Measurements from ENCODE around the gene ACSM3. TPM values are rescaled to one million over a fixed set of nuclear protein-coding genes. Genes with fewer than 3 reads are reported as not detected.
"Not testable (repeated sequence)": the region's sequence is repeated elsewhere in the genome, so short reads cannot be mapped to it uniquely, and the experiment has no call there.

Gene ACSM3
- total and polyA plus RNA-seq, 2 donors (not counting 3 experiments of a cell fraction or from before 2014, with no cell fraction given) = 23.7 to 37.3 TPM

- no peak for FAIRE-seq
Observed at GRCh38 chr16:20762404-20763123, 1.2 kb upstream of the ACSM3 start.

DNA sequence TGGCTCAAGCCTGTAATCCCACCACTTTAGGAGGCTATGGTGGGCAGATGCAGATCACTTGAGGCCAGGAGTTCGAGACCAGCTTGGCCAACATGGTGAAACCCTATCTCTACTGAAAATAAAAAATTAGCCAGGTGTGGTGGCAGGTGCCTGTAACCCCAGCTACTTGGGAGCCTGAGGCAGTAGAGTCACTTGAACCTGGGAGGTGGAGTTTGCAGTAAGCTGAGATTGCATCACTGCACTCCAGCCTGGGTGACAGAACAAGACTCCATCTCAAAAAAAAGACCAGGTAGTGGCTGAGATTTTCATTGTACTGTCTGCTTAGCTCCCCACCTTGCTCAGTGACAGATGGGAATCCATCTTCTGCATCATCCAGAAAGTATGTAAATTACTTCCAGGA, 634 bp downstream of the ACSM3 start:
- DNase-seq (ENCODE audit: low read depth, low spot score); H3K27me3 ChIP-seq (ENCODE audit: control insufficient read depth in 2 of 2, insufficient read depth in 2 of 2, low read length in 2 of 2); dilution Hi-C loops (cut with MboI; ENCODE audit: extremely low pct_ligation_motif_present, low sequenced_read_pairs); H3K79me2 ChIP-seq (ENCODE audit: control insufficient read depth, insufficient read depth, low read length); intact Hi-C loops (cut with micrococcal nuclease); H2AFZ ChIP-seq (ENCODE audit: low read depth, low read length); POLR2A ChIA-PET; BruUV-seq (replicated peaks); H3K4me3 ChIP-seq (replicated peaks in 1 of 3; ENCODE audit: insufficient read depth in 1 of 3, low read depth in 1 of 3, low read length in 3 of 3); H3K4me1 ChIP-seq (ENCODE audit: control insufficient read depth, extremely low read depth, insufficient read depth, low read length); H3K9ac ChIP-seq (replicated peaks; ENCODE audit: extremely low read depth, insufficient read depth, low read length); H4K20me1 ChIP-seq (replicated peaks; ENCODE audit: control insufficient read depth, extremely low read depth, insufficient read depth, low read length); H3K27ac ChIP-seq (ENCODE audit: insufficient read depth, low read depth, low read length); H3K36me3 ChIP-seq (ENCODE audit: control insufficient read depth in 2 of 2, extremely low read depth in 1 of 2, insufficient read depth in 2 of 2, low read length in 2 of 2); H3K9me3 ChIP-seq (replicated peaks; ENCODE audit: control insufficient read depth, insufficient read depth, low read length); FAIRE-seq; H3K4me2 ChIP-seq (ENCODE audit: insufficient read depth, low read length); H3K9me1 ChIP-seq (replicated peaks; ENCODE audit: control insufficient read depth, extremely low read depth, insufficient read depth, low read length): not testable (repeated sequence)
- CTCF ChIA-PET = interaction anchor here (3.2 kb wide), 1 partner anchor 10 kb away, joined by 15 read pairs; no protein-coding TSS in a partner anchor

More at GRCh38 chr16:20762404-20763123, 1.2 kb upstream of the ACSM3 start:
- no peak overlapping the region for H3K9ac ChIP-seq (replicated peaks; ENCODE audit: extremely low read depth, insufficient read depth, low read length)
- POLR2A ChIA-PET = no interaction called here
- no peaks in the 10 kb centered on the region for H3K79me2 ChIP-seq (ENCODE audit: control insufficient read depth, insufficient read depth, low read length)
- peaks cover 7 to 9% of the 10 kb centered on the region in 2 experiments for H3K27me3 ChIP-seq (ENCODE audit: control insufficient read depth in 2 of 2, insufficient read depth in 2 of 2, low read length in 2 of 2)
- dilution Hi-C loops (cut with MboI; ENCODE audit: extremely low pct_ligation_motif_present, low sequenced_read_pairs) (no loop called here), intact Hi-C loops (cut with micrococcal nuclease) (no loop called here)
- no peaks in the 10 kb centered on the region for H4K20me1 ChIP-seq (replicated peaks; ENCODE audit: control insufficient read depth, extremely low read depth, insufficient read depth, low read length)
- CTCF ChIA-PET = no interaction called here
- H3K4me3 ChIP-seq (replicated peaks in 1 of 3; ENCODE audit: insufficient read depth in 1 of 3, low read depth in 1 of 3, low read length in 3 of 3) = no peak overlapping the region
- H3K4me2 ChIP-seq (ENCODE audit: insufficient read depth, low read length) = no peak overlapping the region
- no peaks in the 10 kb centered on the region for H3K4me1 ChIP-seq (ENCODE audit: control insufficient read depth, extremely low read depth, insufficient read depth, low read length)
- no peak overlapping the region for H2AFZ ChIP-seq (ENCODE audit: low read depth, low read length)
- no TSS peak for BruUV-seq (replicated peaks)
- no peaks in the 10 kb centered on the region for H3K9me1 ChIP-seq (replicated peaks; ENCODE audit: control insufficient read depth, extremely low read depth, insufficient read depth, low read length)
- no peak for TF ChIP-seq CTCF (IDR thresholded peaks at IDR 0.05; ENCODE audit: extremely low read depth in 1 of 2, insufficient read depth in 1 of 2, low read depth in 1 of 2, low read length in 2 of 2)
- no peak for TF ChIP-seq MAX (IDR thresholded peaks at IDR 0.05; ENCODE audit: insufficient read depth, insufficient read length)
- TF ChIP-seq POLR2A (IDR thresholded peaks at IDR 0.05; ENCODE audit: low read depth, low read length) = no peak
- TF ChIP-seq FOS (IDR thresholded peaks at IDR 0.05; ENCODE audit: borderline replicate concordance, insufficient read depth, low read length) = no peak
- TF ChIP-seq GATA2 (IDR thresholded peaks at IDR 0.05; ENCODE audit: insufficient read depth, insufficient read length, low read depth, low read length) = no peak
- no peak for TF ChIP-seq MYC (IDR thresholded peaks at IDR 0.05; ENCODE audit: low read depth, low read length)
- no peak for TF ChIP-seq JUN (IDR thresholded peaks at IDR 0.05; ENCODE audit: borderline replicate concordance, insufficient read depth, insufficient read length, low read depth)
- no peak for TF ChIP-seq POLR2AphosphoS5 (IDR thresholded peaks at IDR 0.05; ENCODE audit: insufficient read depth, low read depth, low read length)
- H3K9me3 ChIP-seq (replicated peaks; ENCODE audit: control insufficient read depth, insufficient read depth, low read length) = no peaks in the 10 kb centered on the region
- no peak overlapping the region for H3K27ac ChIP-seq (ENCODE audit: insufficient read depth, low read depth, low read length)
- no peaks in the 10 kb centered on the region for H3K36me3 ChIP-seq (ENCODE audit: control insufficient read depth in 2 of 2, extremely low read depth in 1 of 2, insufficient read depth in 2 of 2, low read length in 2 of 2)
- no peak for DNase-seq (ENCODE audit: low read depth, low spot score)

All from endothelial cell of umbilical vein (primary cell).